Heart left ventricle (tissue), 13 donors: ENCODE measurements around the gene ADAMTS4.

Experiments
- POLR2A ChIP-seq, 2 donors: fragments of 450-650 bp; IDR thresholded peaks; one replicate each; pipeline ENCODE4 v1.6.1; 2017; ENCODE audit warnings: antibody characterized with exemption in 2 of 2, mild to moderate bottlenecking in 2 of 2, moderate library complexity in 2 of 2
- TF ChIP-seq, protein P1 (sequence below), 12 donors: fragments of 200-600 bp; sonication (generic) in 4 of 12; IDR thresholded peaks; one replicate each; pipeline versions ENCODE4 v1.5.0 to v1.8.0; 2018 to 2022; ENCODE audit warnings: antibody characterized with exemption in 12 of 12, mild to moderate bottlenecking in 5 of 12
- donor health status: ischemic (EF 13 %, LVEDD 7.1; RV severe dilation, severe dysfunction).
- donor health status: DM: no; HTN: yes; CAD: no.
- donor health status: DM: no; HTN: no; CAD: no.
- donor health status: ischemic (EF 25% LVEDD 6.9; RV normal size, moderate dysfunction).
- donor health status: ischemic (EF 25% LVEDD 5.7; RV mildly dilated, moderate dysfunction).
- donor health status: ischemic (EF 35%, LVEDD 5.7; RV mildly dilated, moderate dysfunction).
- donor health status: nonischemic (EF 11% LVEDD 7.7; RV severe dilation, severe dysfunction).
- donor health status: DM: yes; HTN: yes; CAD: no.
- donor health status: PGD.
- donor health status: ischemic (EF 29% LVEDD 5.4; RV normal size, mild dysfunction).
- donor health status: nonischemic (EF 23%, LVEDD 6.1; RV moderate dilation, normal function).

DNA sequence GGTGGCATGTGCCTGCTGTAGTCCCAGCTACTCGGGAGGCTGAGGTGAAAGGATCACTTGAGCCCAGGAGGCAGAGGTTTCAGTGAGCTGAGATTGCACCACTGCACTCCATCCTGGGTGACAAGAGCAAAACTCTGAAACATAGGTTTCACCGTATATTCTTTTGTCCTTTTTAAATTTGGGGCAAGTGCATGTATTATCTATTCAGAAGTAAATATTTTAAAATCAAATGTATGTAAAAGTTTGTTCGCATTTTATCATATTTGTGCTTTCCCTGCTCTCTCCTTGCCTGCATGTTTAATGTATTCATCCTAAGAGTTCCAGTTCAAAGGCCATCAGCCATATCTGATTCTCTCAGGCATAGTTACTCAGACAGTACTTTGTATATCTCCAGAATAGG, 53.0 kb downstream of the ADAMTS4 start:
- TF ChIP-seq, protein P1, sequence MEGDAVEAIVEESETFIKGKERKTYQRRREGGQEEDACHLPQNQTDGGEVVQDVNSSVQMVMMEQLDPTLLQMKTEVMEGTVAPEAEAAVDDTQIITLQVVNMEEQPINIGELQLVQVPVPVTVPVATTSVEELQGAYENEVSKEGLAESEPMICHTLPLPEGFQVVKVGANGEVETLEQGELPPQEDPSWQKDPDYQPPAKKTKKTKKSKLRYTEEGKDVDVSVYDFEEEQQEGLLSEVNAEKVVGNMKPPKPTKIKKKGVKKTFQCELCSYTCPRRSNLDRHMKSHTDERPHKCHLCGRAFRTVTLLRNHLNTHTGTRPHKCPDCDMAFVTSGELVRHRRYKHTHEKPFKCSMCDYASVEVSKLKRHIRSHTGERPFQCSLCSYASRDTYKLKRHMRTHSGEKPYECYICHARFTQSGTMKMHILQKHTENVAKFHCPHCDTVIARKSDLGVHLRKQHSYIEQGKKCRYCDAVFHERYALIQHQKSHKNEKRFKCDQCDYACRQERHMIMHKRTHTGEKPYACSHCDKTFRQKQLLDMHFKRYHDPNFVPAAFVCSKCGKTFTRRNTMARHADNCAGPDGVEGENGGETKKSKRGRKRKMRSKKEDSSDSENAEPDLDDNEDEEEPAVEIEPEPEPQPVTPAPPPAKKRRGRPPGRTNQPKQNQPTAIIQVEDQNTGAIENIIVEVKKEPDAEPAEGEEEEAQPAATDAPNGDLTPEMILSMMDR (IDR thresholded peaks at IDR 0.05) = no peak
- no peak for TF ChIP-seq POLR2A (IDR thresholded peaks at IDR 0.05)
